GM19023 (cell line): ENCODE data around the gene AFF4.
"Not testable (repeated sequence)": the region's sequence is repeated elsewhere in the genome, so short reads cannot be mapped to it uniquely, and the experiment has no call there.

Source experiments
- ATAC-seq: cut with Tn5 transposase; IDR thresholded peaks from one replicate; pipeline ENCODE4 v1.9.1; 2021; ENCODE audit warnings: mild to moderate bottlenecking, moderate library complexity; ENCODE audit not compliant: unreplicated experiment

Gene AFF4

GRCh38 chr5:132860742-132861141 lies 102.7 kb downstream of the AFF4 start:
- no peak for ATAC-seq

- no peak for ATAC-seq
Observed at GRCh38 chr5:132859889-132860437, 103.5 kb downstream of the AFF4 start.

GRCh38 chr5:132856011-132856410 lies 107.4 kb downstream of the AFF4 start:
- ATAC-seq: no peak

- not testable (repeated sequence) for ATAC-seq
Observed at GRCh38 chr5:132854992-132855391, 108.4 kb downstream of the AFF4 start.

GRCh38 chr5:132854301-132854700 lies 109.1 kb downstream of the AFF4 start:
- ATAC-seq: no peak

- ATAC-seq: no peak
Observed at GRCh38 chr5:132853790-132854189, 109.6 kb downstream of the AFF4 start.

GRCh38 chr5:132853323-132853722 lies 110.1 kb downstream of the AFF4 start:
- no peak for ATAC-seq

- ATAC-seq: no peak
Observed at GRCh38 chr5:132850066-132850465, 113.4 kb downstream of the AFF4 start.

- no peak for ATAC-seq
Observed at GRCh38 chr5:132849347-132849746, 114.1 kb downstream of the AFF4 start.

GRCh38 chr5:132848270-132848669 lies 115.2 kb downstream of the AFF4 start:
- no peak for ATAC-seq

- no peak for ATAC-seq
Observed at GRCh38 chr5:132841305-132841704, 122.1 kb downstream of the AFF4 start.

GRCh38 chr5:132840896-132841295 lies 122.5 kb downstream of the AFF4 start:
- no peak for ATAC-seq

GRCh38 chr5:132840313-132840712 lies 123.1 kb downstream of the AFF4 start:
- ATAC-seq: no peak

- no peak for ATAC-seq
Observed at GRCh38 chr5:132839426-132840301, 123.8 kb downstream of the AFF4 start.

GRCh38 chr5:132838516-132839282 lies 124.7 kb downstream of the AFF4 start:
- no peak for ATAC-seq

- ATAC-seq: no peak
Observed at GRCh38 chr5:132837868-132838267, 125.6 kb downstream of the AFF4 start.

GRCh38 chr5:132836852-132837251 lies 126.6 kb downstream of the AFF4 start:
- no peak for ATAC-seq

GRCh38 chr5:132834057-132834456 lies 129.4 kb downstream of the AFF4 start:
- ATAC-seq: no peak

GRCh38 chr5:132832612-132833011 lies 130.8 kb downstream of the AFF4 start:
- ATAC-seq: no peak

- ATAC-seq: no peak
Observed at GRCh38 chr5:132831095-132831860, 132.2 kb downstream of the AFF4 start.
